ENCODE measurements around the gene ZFAND5. TPM values are rescaled to one million over a fixed set of nuclear protein-coding genes. Genes with fewer than 3 reads are reported as not detected.

ZFAND5 gene
- total and polyA plus RNA-seq, 2 experiments from 2014 or later = 138 to 216 TPM

DNA sequence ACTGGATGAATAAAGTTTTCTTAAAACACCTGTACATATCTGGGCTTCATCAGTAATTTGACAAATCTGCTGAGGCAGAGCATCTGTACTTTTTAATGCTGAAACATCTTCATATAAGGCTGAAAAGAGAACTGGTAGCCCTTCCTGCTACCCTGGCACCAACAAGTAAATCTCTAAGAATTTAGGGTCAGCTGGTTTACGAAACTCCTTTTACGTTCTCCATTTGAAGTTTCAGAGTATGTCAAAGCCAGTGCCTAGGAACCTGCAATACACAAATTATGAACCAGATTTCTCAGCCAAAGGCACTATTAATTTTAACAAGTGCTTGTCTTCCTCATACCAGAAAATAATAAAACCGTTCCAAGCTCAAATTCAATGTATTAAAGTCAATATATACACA, 3.8 kb downstream of the ZFAND5 start:
- no peak for ATAC-seq
- no peak for DNase-seq (ENCODE audit: low spot score)
- TF ChIP-seq EZH2 (IDR thresholded peaks at IDR 0.05; ENCODE audit: low read depth, unreplicated experiment) (no peak), ZNF114 (CRISPR knock-in tag; IDR thresholded peaks at IDR 0.05) (no peak), NANOG (IDR thresholded peaks at IDR 0.05; ENCODE audit: borderline replicate concordance) (no peak), JUNB (IDR thresholded peaks at IDR 0.05; ENCODE audit: unreplicated experiment) (no peak), STAT1 (IDR thresholded peaks at IDR 0.05; ENCODE audit: unreplicated experiment) (no peak), POLR2AphosphoS5 (IDR thresholded peaks at IDR 0.05; ENCODE audit: low read depth) (no peak), EZH2phosphoT487 (IDR thresholded peaks at IDR 0.05; ENCODE audit: unreplicated experiment) (no peak), ZNF331 (CRISPR knock-in tag; IDR thresholded peaks at IDR 0.05; ENCODE audit: low read depth) (no peak), CREB1 (CRISPR knock-in tag; IDR thresholded peaks at IDR 0.05; ENCODE audit: low read depth) (no peak)
- TF ChIP-seq, protein P1, sequence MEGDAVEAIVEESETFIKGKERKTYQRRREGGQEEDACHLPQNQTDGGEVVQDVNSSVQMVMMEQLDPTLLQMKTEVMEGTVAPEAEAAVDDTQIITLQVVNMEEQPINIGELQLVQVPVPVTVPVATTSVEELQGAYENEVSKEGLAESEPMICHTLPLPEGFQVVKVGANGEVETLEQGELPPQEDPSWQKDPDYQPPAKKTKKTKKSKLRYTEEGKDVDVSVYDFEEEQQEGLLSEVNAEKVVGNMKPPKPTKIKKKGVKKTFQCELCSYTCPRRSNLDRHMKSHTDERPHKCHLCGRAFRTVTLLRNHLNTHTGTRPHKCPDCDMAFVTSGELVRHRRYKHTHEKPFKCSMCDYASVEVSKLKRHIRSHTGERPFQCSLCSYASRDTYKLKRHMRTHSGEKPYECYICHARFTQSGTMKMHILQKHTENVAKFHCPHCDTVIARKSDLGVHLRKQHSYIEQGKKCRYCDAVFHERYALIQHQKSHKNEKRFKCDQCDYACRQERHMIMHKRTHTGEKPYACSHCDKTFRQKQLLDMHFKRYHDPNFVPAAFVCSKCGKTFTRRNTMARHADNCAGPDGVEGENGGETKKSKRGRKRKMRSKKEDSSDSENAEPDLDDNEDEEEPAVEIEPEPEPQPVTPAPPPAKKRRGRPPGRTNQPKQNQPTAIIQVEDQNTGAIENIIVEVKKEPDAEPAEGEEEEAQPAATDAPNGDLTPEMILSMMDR (conservative IDR thresholded peaks at IDR 0.05; ENCODE audit: low read depth in 2 of 2) = no peak
- TF ChIP-seq, protein P2, sequence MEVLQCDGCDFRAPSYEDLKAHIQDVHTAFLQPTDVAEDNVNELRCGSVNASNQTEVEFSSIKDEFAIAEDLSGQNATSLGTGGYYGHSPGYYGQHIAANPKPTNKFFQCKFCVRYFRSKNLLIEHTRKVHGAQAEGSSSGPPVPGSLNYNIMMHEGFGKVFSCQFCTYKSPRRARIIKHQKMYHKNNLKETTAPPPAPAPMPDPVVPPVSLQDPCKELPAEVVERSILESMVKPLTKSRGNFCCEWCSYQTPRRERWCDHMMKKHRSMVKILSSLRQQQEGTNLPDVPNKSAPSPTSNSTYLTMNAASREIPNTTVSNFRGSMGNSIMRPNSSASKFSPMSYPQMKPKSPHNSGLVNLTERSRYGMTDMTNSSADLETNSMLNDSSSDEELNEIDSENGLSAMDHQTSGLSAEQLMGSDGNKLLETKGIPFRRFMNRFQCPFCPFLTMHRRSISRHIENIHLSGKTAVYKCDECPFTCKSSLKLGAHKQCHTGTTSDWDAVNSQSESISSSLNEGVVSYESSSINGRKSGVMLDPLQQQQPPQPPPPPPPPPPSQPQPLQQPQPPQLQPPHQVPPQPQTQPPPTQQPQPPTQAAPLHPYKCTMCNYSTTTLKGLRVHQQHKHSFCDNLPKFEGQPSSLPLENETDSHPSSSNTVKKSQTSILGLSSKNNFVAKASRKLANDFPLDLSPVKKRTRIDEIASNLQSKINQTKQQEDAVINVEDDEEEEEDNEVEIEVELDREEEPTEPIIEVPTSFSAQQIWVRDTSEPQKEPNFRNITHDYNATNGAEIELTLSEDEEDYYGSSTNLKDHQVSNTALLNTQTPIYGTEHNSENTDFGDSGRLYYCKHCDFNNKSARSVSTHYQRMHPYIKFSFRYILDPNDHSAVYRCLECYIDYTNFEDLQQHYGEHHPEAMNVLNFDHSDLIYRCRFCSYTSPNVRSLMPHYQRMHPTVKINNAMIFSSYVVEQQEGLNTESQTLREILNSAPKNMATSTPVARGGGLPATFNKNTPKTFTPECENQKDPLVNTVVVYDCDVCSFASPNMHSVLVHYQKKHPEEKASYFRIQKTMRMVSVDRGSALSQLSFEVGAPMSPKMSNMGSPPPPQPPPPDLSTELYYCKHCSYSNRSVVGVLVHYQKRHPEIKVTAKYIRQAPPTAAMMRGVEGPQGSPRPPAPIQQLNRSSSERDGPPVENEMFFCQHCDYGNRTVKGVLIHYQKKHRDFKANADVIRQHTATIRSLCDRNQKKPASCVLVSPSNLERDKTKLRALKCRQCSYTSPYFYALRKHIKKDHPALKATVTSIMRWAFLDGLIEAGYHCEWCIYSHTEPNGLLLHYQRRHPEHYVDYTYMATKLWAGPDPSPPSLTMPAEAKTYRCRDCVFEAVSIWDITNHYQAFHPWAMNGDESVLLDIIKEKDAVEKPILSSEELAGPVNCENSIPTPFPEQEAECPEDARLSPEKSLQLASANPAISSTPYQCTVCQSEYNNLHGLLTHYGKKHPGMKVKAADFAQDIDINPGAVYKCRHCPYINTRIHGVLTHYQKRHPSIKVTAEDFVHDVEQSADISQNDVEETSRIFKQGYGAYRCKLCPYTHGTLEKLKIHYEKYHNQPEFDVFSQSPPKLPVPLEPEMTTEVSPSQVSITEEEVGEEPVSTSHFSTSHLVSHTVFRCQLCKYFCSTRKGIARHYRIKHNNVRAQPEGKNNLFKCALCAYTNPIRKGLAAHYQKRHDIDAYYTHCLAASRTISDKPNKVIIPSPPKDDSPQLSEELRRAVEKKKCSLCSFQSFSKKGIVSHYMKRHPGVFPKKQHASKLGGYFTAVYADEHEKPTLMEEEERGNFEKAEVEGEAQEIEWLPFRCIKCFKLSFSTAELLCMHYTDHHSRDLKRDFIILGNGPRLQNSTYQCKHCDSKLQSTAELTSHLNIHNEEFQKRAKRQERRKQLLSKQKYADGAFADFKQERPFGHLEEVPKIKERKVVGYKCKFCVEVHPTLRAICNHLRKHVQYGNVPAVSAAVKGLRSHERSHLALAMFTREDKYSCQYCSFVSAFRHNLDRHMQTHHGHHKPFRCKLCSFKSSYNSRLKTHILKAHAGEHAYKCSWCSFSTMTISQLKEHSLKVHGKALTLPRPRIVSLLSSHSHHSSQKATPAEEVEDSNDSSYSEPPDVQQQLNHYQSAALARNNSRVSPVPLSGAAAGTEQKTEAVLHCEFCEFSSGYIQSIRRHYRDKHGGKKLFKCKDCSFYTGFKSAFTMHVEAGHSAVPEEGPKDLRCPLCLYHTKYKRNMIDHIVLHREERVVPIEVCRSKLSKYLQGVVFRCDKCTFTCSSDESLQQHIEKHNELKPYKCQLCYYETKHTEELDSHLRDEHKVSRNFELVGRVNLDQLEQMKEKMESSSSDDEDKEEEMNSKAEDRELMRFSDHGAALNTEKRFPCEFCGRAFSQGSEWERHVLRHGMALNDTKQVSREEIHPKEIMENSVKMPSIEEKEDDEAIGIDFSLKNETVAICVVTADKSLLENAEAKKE (CRISPR knock-in tag; IDR thresholded peaks at IDR 0.05) = no peak
- TF ChIP-seq, protein P3, sequence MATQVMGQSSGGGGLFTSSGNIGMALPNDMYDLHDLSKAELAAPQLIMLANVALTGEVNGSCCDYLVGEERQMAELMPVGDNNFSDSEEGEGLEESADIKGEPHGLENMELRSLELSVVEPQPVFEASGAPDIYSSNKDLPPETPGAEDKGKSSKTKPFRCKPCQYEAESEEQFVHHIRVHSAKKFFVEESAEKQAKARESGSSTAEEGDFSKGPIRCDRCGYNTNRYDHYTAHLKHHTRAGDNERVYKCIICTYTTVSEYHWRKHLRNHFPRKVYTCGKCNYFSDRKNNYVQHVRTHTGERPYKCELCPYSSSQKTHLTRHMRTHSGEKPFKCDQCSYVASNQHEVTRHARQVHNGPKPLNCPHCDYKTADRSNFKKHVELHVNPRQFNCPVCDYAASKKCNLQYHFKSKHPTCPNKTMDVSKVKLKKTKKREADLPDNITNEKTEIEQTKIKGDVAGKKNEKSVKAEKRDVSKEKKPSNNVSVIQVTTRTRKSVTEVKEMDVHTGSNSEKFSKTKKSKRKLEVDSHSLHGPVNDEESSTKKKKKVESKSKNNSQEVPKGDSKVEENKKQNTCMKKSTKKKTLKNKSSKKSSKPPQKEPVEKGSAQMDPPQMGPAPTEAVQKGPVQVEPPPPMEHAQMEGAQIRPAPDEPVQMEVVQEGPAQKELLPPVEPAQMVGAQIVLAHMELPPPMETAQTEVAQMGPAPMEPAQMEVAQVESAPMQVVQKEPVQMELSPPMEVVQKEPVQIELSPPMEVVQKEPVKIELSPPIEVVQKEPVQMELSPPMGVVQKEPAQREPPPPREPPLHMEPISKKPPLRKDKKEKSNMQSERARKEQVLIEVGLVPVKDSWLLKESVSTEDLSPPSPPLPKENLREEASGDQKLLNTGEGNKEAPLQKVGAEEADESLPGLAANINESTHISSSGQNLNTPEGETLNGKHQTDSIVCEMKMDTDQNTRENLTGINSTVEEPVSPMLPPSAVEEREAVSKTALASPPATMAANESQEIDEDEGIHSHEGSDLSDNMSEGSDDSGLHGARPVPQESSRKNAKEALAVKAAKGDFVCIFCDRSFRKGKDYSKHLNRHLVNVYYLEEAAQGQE (IDR thresholded peaks at IDR 0.05; ENCODE audit: unreplicated experiment) = no peak
- TF ChIP-seq, protein P4, sequence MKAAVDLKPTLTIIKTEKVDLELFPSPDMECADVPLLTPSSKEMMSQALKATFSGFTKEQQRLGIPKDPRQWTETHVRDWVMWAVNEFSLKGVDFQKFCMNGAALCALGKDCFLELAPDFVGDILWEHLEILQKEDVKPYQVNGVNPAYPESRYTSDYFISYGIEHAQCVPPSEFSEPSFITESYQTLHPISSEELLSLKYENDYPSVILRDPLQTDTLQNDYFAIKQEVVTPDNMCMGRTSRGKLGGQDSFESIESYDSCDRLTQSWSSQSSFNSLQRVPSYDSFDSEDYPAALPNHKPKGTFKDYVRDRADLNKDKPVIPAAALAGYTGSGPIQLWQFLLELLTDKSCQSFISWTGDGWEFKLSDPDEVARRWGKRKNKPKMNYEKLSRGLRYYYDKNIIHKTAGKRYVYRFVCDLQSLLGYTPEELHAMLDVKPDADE (IDR thresholded peaks at IDR 0.05) = no peak
- no peaks in the 10 kb centered on the region for H3K27me3 ChIP-seq (ENCODE audit: insufficient read depth)
- peaks cover 58% of the 10 kb centered on the region for H3K36me3 ChIP-seq (ENCODE audit: insufficient read depth)
- H3K27ac Mint-ChIP-seq = no peak overlapping the region
- H3K27ac ChIP-seq (ENCODE audit: low read depth) = no peak overlapping the region
- H3K4me3 Mint-ChIP-seq = peak overlapping the region; percentile 56
- H2AFZ ChIP-seq = no peak overlapping the region
- peaks cover 4% of the 10 kb centered on the region; the same call in 1 of the 2 replicates for H3F3A ChIP-seq (replicated peaks; ENCODE audit: low read depth)
- peaks cover 78% of the 10 kb centered on the region for H3K36me3 Mint-ChIP-seq (ENCODE audit: low read depth)
- peaks cover 28% of the 10 kb centered on the region for H3K4me1 Mint-ChIP-seq
- no peaks in the 10 kb centered on the region; the same call in 2 of the 3 replicates for H3K9me3 Mint-ChIP-seq
- peak overlapping the region; percentile 95 for H3K4me3 ChIP-seq
- peak overlapping the region; percentile 94 for H3K4me2 ChIP-seq
- H3K9me2 ChIP-seq (ENCODE audit: insufficient read depth) = no peaks in the 10 kb centered on the region
- H3K27me3 Mint-ChIP-seq (ENCODE audit: insufficient read depth, low read depth, poor library complexity) = peaks cover 8% of the 10 kb centered on the region
- H4K20me1 ChIP-seq (replicated peaks; ENCODE audit: insufficient read depth) = peaks cover 68% of the 10 kb centered on the region
- peaks cover 88% of the 10 kb centered on the region for H3K79me2 ChIP-seq (replicated peaks; ENCODE audit: insufficient read depth)
- peaks cover 32% of the 10 kb centered on the region for H3K4me1 ChIP-seq (ENCODE audit: insufficient read depth)
